ENCODE data around the gene ICAM4.

The ICAM4 gene

GRCh38 chr19:10291554-10292205, 4.9 kb downstream of the ICAM4 start:
- DNase-seq, result no peak

GRCh38 chr19:10292206-10292788, 5.5 kb downstream of the ICAM4 start:
- DNase-seq, result peak; percentile 75 to 76

GRCh38 chr19:10292789-10293636, 6.3 kb downstream of the ICAM4 start:
- DNase-seq, result no peak

DNA sequence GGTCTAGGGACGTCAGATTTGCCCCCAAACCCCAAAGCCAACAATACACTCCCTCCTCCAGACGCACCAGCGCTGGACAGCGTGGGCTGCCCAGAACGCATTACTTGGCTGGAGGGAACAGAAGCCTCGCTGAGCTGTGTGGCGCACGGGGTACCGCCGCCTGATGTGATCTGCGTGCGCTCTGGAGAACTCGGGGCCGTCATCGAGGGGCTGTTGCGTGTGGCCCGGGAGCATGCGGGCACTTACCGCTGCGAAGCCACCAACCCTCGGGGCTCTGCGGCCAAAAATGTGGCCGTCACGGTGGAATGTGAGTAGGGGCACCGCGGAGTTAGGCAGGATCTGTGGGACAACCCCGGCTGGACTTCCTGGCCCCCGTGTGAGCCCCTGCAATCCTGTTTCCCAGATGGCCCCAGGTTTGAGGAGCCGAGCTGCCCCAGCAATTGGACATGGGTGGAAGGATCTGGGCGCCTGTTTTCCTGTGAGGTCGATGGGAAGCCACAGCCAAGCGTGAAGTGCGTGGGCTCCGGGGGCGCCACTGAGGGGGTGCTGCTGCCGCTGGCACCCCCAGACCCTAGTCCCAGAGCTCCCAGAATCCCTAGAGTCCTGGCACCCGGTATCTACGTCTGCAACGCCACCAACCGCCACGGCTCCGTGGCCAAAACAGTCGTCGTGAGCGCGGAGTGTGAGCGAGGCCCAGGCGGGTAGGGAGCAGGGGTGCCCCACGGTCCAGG, 7.0 kb downstream of the ICAM4 start:
- DNase-seq, result no peak

GRCh38 chr19:10294368-10294697, 7.6 kb downstream of the ICAM4 start:
- DNase-seq, result no peak

DNA sequence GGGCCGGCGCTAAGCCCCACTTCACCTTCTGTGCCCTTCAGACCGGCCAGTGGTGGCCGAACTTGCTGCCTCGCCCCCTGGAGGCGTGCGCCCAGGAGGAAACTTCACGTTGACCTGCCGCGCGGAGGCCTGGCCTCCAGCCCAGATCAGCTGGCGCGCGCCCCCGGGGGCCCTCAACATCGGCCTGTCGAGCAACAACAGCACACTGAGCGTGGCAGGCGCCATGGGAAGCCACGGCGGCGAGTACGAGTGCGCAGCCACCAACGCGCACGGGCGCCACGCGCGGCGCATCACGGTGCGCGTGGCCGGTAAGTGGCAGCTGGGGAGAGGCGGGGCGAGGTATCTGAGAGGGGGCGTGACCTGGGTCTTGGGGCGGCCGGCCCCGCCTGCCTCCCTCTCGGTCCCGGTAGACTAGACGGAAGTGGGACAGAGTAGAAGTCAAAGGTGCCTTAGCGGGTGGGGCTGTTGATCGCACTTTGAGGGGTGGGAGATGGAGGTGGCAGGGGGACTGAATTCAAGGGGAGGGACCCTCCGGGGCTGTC, 8.6 kb downstream of the ICAM4 start:
- peak; percentile 83 to 84 for DNase-seq

GRCh38 chr19:10295847-10296591, 9.3 kb downstream of the ICAM4 start:
- no peak for DNase-seq

GRCh38 chr19:10299545-10300458, 13.0 kb downstream of the ICAM4 start:
- DNase-seq, result no peak

DNA sequence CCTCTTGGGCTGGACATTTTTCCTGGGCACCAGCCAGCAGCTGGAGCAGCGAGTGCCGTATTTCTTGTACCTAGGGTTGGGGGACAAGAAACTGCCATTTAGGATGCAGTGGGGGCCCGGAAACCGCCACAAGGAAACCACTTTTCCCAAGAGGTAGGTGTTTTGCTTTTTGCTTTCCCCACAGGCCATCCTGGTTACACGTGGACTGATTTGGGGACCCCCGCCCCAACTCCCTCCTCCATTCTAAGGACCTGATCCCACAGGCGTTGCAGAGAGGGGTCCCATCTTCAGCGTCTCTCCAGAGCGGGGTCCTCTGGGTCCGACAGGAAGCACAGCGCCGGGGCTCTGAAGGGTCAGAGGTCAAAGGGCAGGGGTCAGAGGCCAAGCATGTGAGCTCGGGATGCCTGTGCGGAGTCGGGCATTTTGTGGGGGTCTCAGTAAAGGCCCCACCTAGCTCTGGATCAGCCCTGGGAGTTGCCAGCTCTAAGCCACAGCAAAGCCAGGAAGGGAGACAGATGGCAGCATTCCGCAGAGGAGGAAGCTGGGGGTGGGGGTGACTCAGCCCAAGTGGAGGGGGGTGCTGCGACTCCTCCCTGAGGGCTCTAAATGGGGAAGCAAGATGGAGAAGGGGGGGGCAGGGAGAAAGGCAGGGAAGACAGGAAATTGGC, 18.5 kb downstream of the ICAM4 start:
- peak in 1 of 2 donors; percentile 56 for DNase-seq

GRCh38 chr19:10306327-10306726, 19.6 kb downstream of the ICAM4 start:
- DNase-seq, result no peak

- DNase-seq, result no peak
These were observed 22.7 kb downstream of the ICAM4 start, which contains the start of gene ZGLP1 for GRCh38 chr19:10309423-10309822. Gene ZGLP1 (minus strand): TSS chr19:10309815.

DNA sequence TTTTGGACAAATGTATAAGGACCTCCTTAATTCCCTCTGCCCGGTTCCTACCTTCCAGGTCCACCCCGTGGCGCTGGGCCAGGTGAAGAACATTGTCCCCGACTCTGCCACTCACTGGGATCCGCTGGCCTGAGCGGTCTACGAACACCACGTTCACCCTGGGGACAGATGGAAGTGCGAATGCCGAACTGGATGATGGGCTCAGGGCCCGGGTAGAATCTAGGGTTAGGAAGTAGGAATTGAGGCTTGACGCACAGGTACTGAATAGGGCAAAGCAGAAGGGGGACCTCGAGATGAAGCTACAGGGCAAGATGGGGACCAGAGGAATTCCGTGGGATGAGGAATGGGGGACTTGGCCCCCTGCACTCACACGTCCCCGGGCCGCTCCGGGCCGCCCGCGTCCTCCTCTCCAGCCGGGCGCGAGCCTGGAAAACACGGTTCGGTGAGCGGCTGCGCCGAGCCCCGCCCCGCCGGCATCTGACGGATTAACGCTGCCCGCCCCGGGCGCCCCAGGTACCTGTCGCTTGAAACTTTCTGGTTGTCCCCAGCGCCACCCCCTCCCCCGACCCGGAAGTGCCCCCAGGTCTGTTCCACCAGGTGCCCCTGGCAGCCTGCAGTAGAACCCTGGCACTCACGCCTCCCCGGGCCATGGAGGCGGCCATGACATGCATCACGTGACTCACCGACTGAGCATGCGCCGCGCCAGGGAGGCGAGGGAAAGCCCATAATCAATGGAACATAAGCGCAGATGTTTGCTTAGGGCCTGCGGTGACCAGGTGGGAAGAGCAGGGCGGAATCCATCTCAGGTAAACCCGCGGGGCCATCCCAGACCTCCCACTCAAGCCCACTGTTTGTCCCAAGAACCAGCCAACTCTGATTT, 28.8 kb downstream of the ICAM4 start, which contains the start of gene FDX2:
Gene FDX2, minus strand, starts transcription at position 681 of the 880 bp plus-strand sequence. Its CDS starts 19 bp downstream, at position 662.
- peak; percentile 89 to 92 for DNase-seq

- no peak for DNase-seq
These were observed 29.7 kb downstream of the ICAM4 start for GRCh38 chr19:10316229-10317044.

- DNase-seq, result no peak
These were observed 30.5 kb downstream of the ICAM4 start for GRCh38 chr19:10317045-10317856.

GRCh38 chr19:10317857-10318462, 31.2 kb downstream of the ICAM4 start:
- no peak for DNase-seq

GRCh38 chr19:10318807-10319682, 32.3 kb downstream of the ICAM4 start:
- DNase-seq, result no peak
